Activated CD4-positive, alpha-beta T cell treated with anti-CD3 and anti-CD28 coated beads for 48 hours (primary cell): ENCODE results near the gene ATP6V1G1.
A peak's percentile ranks its signal among the peaks of the same experiment; 100 is the strongest.
"Not testable (repeated sequence)": the region's sequence is repeated elsewhere in the genome, so short reads cannot be mapped to it uniquely, and the experiment has no call there.

ENCODE experiments used
- DNase-seq: peaks from one replicate; pipeline ENCODE4 v3.0.0-alpha.2; 2020

The ATP6V1G1 gene

GRCh38 chr9:114580609-114581193, 6.9 kb upstream of the ATP6V1G1 start:
- no peak for DNase-seq

GRCh38 chr9:114583371-114584155, 4.0 kb upstream of the ATP6V1G1 start:
- no peak for DNase-seq

- peak; percentile 34 for DNase-seq
Observed at GRCh38 chr9:114588210-114588609, 641 bp downstream of the ATP6V1G1 start.

- DNase-seq: no peak
Observed at GRCh38 chr9:114588651-114589526, 1.3 kb downstream of the ATP6V1G1 start.

- DNase-seq: no peak
Observed at GRCh38 chr9:114590328-114590727, 2.8 kb downstream of the ATP6V1G1 start.

- DNase-seq: no peak
Observed at GRCh38 chr9:114591291-114591787, 3.8 kb downstream of the ATP6V1G1 start.

GRCh38 chr9:114591849-114592248, 4.3 kb downstream of the ATP6V1G1 start:
- DNase-seq: no peak

GRCh38 chr9:114592356-114592755, 4.8 kb downstream of the ATP6V1G1 start:
- DNase-seq: peak; percentile 52

- no peak for DNase-seq
Observed at GRCh38 chr9:114594136-114594535, 6.6 kb downstream of the ATP6V1G1 start.

- DNase-seq: not testable (repeated sequence)
Observed at GRCh38 chr9:114600502-114601248, 13.1 kb downstream of the ATP6V1G1 start.

- DNase-seq: not testable (repeated sequence)
Observed at GRCh38 chr9:114601787-114602186, 14.2 kb downstream of the ATP6V1G1 start.

GRCh38 chr9:114602620-114603019, 15.1 kb downstream of the ATP6V1G1 start:
- DNase-seq: no peak

- DNase-seq: no peak
Observed at GRCh38 chr9:114603248-114603647, 15.7 kb downstream of the ATP6V1G1 start.

- DNase-seq: no peak
Observed at GRCh38 chr9:114604989-114605388, 17.4 kb downstream of the ATP6V1G1 start.

- DNase-seq: no peak
Observed at GRCh38 chr9:114606068-114606467, 18.5 kb downstream of the ATP6V1G1 start.

GRCh38 chr9:114606597-114607207, 19.1 kb downstream of the ATP6V1G1 start:
- DNase-seq: no peak

- DNase-seq: no peak
Observed at GRCh38 chr9:114607671-114608524, 20.3 kb downstream of the ATP6V1G1 start.

GRCh38 chr9:114608525-114608796, 20.9 kb downstream of the ATP6V1G1 start:
- DNase-seq: no peak

- peak; percentile 58 for DNase-seq
Observed at GRCh38 chr9:114611516-114612271, 24.1 kb downstream of the ATP6V1G1 start.

GRCh38 chr9:114612272-114612923, 24.8 kb downstream of the ATP6V1G1 start:
- no peak for DNase-seq
